Neural progenitor cell (in vitro differentiated cells): ENCODE results near the gene EXT2.

Source experiments
- EZH2 ChIP-seq: fragments of 200-600 bp; sonication (generic); IDR thresholded peaks from 2 replicates; pipeline ENCODE4 v1.6.1; 2017; ENCODE audit warnings: antibody characterized with exemption, mild to moderate bottlenecking, moderate library complexity
- EZH2phosphoT487 ChIP-seq: fragments of 200-600 bp; sonication (generic); IDR thresholded peaks from 2 replicates; pipeline ENCODE4 v1.6.1; 2017; ENCODE audit warnings: antibody characterized with exemption
- TF ChIP-seq, protein P1 (sequence below): fragments of 200-600 bp; sonication (generic); IDR thresholded peaks from 2 replicates; pipeline ENCODE4 v1.5.1; 2017; ENCODE audit warnings: antibody characterized with exemption, mild to moderate bottlenecking

GRCh38 chr11:44260081-44260480, 164.6 kb downstream of the EXT2 start:
- TF ChIP-seq, protein P1, sequence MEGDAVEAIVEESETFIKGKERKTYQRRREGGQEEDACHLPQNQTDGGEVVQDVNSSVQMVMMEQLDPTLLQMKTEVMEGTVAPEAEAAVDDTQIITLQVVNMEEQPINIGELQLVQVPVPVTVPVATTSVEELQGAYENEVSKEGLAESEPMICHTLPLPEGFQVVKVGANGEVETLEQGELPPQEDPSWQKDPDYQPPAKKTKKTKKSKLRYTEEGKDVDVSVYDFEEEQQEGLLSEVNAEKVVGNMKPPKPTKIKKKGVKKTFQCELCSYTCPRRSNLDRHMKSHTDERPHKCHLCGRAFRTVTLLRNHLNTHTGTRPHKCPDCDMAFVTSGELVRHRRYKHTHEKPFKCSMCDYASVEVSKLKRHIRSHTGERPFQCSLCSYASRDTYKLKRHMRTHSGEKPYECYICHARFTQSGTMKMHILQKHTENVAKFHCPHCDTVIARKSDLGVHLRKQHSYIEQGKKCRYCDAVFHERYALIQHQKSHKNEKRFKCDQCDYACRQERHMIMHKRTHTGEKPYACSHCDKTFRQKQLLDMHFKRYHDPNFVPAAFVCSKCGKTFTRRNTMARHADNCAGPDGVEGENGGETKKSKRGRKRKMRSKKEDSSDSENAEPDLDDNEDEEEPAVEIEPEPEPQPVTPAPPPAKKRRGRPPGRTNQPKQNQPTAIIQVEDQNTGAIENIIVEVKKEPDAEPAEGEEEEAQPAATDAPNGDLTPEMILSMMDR: no peak
- TF ChIP-seq EZH2: no peak
- no peak for TF ChIP-seq EZH2phosphoT487
